Activated gamma-delta T cell treated with anti-CD3 and anti-CD28 coated beads, Interleukin-2, amount 50 U/mL, for 16 hours (primary cell): ENCODE results near the gene PPP1R15B.

Experiments used
- DNase-seq: peaks from one replicate; pipeline ENCODE4 v3.0.0-alpha.2; 2020; ENCODE audit warnings: low read depth

Gene PPP1R15B

DNA sequence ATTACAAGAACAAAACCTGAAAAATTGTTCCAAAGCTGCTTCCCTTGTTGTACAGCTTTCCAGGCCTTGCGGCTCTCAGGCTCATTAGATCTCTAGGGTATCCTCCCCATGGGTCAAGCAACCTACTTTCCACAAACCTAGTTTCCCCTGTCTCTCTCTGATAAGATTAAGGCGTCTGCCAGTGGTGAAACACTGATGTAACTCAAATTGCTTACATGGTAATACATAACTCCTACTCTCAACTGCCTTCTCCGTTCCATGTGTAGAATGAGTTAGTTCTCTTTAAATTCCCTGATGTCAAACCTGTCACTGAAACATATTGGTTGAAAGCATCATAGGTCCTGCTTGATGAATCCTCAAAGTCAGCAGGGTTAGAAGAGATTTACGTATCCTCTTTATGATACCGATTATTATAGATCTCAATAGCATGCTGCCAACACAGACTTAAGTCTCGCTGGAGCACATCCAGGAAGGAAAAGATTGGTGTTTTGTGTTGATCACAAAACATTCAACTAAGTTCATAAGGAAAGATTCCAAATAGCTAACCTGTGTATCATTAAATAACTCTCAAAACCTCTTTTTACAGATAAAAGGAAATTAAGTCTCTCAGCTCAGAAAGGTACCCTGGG lies 10.6 kb downstream of the PPP1R15B start:
- DNase-seq = no peak

DNA sequence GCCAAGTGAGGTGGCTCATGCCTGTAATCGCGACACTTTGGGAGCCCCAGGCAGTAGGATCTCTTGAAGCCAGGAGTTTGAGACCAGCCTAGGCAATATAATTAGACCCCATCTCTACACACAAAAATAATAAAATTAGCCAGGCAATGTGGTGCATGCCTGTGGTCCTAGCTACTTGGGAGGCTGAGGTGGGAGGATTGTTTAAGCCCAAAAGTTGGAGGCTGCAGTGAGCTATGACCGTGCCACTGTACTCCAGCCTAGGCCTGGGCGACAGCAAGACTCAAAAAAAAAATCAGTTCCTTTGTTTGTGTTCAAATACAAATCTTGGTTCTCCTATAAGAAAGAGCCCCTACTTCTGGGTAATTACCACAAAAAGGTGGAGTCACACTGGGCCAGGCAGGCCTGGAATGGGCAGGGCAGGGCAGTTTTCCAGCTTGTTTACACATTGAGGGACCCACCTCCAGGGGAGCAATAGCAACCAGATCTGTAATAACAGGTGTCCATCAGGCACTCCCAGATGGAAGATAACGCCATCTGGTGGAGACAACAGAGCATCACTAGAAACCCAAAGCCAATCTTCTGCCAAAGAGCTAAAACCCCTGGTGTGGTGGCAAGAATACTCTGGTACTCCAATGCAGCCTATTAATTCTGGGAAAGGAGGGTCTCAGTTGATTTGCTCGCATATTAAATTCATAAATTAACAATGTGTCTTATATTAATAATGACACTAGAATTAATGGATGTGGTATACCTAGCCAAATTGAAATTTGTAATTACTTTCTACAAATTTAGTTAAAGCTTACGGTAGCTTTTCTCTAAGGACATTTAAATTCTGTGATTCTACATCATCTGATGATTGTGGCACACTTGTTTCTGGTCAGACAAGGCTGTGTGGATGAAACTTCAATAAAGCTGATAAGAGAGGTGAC lies 13.2 kb downstream of the PPP1R15B start:
- peak; percentile 36 for DNase-seq

DNA sequence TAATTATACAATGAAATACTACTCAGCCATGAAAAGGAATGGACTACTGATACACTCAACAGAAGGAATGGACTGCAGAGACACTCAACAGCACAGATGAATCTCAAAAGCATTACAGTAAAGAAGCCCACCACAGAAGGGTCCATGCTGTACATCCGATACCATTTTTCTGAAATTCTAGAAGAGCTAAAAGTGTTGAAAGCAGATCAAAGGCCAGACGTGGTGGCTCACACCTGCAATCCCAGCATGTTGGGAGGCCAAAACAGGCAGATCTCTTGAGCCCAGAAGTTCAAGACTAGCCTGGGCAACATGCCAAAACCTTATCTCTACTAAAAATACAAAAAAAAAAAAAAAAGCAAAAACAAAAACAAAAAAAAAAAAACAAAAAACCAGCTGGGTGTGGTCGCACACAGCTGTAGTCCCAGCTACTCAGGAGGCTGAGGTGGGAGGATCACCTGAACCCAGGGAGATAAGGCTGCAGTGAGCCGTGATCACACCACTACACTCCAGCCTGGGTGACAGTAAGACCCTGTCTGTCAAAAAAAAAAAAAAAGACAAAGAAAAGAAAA lies 15.5 kb downstream of the PPP1R15B start:
- no peak for DNase-seq

DNA sequence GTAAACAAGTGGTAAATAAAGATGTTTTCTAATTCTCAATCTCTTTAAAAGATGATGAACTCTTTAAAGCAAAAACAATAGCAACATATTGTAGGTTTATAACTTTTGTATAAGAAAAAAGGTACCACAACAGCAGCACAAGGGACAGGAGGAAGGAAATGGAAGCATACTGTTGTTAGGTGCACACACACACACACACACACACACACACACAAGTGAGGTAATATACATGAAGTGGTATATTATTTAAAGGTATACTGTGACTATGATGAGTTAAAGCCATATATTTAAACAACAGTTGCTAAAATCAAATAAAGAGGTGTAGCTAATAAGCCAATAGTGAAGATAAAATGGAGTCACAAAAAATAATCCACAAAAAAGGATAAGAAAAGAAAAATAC lies 20.0 kb downstream of the PPP1R15B start:
- DNase-seq = no peak

DNA sequence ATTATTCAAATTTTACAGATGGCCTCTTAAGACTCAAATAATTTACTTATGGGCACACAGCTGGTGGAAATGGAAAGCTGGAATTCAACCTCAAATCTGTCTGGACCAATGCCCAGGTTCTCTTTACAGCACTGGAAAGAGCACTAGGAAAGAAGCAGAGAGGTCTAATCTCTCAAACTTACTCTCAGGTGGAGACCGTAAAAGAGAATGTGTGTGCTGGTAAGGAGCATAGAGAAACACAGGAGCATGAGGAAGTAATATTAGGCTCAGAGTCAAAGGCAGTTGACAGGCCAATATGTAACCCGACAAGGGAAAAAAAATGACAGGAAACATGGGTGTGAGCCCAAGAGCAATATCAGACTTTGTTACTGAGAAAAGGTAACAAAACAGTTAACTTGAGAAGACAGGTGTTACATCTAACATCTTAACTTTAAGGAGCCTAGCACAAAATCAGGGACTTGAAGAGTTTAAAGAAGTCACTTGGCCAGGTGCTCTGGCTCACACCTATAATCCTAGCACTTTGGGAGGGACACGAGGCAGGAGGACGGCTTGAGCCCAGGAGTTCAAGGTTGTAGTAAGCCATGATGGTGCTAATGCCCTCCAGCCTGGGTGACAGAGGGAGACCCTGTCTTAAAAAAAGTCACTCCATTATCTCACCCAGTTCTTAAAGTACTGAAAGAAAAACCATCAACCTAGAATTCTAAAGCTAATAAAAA lies 20.7 kb downstream of the PPP1R15B start:
- DNase-seq = no peak

DNA sequence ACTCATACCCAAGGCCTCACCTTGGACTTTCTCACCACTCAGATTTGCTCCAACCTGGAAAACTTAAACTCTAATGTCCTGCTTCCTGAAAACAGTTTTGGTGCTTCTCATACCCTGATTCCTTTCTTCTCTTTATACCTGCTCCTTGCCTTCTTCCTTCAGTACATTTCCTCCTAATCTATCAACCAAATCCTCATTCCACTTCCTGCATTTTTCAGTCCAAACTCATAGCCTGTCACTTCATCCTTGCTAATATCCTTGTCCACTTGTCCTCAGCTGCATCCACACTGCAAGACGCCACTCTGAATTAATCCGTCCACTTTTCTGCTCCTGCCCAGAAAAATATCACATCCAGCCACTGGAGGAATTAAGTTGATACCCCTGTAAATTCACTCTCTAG lies 25.9 kb downstream of the PPP1R15B start:
- no peak for DNase-seq

DNA sequence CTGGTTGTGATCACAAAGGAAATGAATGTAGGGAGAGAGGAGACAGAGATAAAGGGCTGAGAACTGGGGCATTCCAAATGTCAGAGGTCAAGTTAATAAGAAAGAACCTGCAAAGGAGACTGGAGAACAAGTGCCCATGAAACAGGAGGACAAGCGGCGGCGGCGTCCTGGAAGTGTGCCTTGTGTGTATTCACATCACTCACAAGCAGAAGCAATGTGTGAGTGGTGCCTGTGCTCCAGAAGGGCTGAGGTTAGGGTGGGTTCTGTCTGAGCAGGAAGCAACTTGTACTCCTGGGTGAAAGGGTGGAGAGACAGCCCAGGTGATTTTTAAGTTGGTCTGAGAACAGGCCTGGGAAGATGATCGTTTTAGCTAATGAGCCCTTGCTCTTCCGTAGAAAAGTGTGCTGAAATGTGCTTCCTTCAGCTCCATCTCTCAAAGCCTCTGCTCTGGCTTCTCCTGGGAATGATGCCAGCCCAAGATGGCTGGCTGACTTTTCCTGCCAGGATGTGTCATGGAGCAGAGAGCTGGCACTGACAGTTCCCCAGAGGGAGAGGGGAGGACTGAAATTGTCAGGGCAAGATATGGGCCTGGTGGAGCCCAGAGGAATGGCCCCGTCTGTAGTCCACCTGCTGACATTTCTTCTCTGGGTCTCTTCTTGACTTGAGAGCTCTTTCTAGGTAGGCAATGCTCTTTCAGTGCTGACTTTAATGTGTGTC lies 26.8 kb downstream of the PPP1R15B start:
- DNase-seq = no peak

DNA sequence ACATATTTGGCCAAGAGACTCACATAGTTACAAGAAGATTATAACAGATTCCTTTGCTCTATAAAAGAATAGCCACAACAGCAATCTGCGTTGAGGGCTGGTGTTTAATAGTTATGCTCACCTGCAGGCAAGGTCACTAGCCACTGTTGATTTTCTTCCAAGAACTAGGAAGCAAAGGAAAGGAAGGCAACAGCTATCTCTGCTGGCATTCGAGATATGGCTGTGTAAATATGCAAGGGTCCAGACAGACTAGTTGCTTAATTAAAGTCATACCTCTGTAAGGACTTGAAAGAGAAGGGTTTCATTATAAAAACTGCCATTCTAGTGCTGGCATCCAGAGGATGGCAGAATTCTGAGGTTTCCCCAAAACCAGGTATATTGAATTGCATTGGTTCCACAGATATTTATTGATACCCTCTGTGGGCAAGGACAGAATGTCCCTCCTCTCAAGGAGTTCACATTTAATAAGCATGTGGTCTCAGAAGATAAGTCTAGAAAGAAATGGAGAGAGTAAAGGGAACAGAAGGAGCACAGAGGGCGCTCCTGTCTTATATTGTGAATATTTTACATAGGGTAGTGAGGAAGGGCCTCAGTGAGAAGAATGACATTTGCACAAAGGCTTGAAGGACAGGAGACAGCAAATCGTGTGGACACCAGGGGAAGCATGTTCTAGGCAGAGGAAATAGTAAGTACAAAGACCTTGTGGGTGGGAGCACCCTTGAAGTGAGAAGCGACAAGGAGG lies 28.3 kb downstream of the PPP1R15B start:
- DNase-seq = no peak

DNA sequence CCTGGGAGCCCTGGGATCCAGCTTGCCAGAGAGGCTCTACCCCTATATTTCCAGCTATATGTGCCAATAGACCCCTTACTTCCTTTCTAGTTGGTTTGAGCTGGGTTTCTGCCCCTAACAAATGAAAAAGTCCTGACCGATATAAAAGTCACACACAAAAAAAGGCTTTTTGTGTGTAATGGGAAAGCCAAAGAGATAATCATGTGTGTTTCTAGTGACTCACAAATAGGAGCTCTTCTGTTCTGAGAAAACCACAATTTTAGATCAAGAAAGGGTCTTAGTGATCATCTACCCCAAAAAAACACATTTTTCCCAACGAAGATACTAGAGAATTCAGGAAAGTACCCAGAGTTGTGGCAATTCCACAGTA lies 28.9 kb downstream of the PPP1R15B start:
- DNase-seq = no peak

DNA sequence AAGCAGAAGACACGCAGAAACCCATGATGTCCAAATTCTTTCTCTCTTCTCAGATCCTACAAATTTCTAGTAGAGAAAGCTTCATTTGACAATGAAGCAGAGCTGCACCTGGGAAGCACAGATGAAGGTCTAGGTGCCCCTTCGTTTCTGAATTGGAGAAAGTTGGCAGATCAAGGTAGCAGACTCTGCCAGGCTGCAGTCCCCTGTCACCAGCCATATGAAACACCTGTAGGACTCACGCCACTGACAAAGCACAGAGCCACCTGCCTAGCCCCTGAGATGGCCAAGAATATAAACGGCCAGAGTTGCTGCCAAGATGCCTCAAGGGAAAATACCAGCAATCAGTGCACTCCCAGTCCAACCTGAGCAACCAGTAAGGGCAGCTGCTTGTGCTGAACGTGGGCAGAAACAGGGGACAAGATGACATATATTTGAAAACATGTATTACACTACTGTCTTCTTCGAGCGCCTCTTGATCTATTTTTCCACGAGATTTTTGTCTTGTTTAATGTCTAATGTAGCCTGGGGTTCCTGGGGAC lies 31.3 kb downstream of the PPP1R15B start:
- DNase-seq = no peak

DNA sequence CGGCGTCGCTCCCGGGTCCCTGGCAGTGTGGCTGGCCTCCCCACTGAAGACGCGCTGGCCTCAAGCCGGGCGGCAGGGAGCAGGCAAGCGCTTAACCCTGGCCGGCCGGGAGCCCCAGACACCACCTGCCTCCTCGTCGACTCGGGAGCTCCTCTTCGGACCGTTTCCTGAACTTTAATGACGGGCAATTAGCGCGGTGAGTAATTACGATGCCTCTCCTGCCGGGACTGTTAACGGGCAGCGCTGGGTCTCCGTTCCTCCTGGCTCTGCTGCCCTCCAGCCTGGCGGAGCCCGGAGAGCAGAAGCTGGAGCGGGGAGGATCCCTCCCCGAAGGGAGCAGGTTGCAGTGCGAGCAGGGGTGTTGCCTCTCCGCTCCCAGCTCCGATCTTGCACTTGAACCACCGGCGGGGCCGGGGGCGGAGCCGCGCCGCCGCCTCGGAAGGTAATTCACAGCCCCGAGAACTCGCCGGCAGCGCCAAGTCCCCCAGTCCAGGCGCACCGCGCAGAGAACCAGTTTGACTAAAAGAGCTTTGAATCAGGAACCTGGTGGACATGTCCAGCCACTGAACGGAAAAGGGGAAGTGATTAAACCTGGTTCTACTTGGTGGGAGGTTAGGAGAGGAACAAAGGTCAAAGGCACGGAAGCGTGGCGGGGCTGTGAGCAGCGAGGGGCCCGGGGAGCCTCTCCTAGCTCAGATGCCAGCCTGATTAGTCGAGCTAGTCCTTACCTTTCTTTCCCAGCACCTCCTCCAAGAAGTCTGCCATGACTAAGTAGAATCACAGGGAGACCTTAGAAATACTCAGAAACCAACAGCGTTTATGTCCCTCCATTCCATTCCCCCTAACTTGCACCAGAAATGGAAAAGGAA lies 33.6 kb downstream of the PPP1R15B start:
- DNase-seq = peak; percentile 30

DNA sequence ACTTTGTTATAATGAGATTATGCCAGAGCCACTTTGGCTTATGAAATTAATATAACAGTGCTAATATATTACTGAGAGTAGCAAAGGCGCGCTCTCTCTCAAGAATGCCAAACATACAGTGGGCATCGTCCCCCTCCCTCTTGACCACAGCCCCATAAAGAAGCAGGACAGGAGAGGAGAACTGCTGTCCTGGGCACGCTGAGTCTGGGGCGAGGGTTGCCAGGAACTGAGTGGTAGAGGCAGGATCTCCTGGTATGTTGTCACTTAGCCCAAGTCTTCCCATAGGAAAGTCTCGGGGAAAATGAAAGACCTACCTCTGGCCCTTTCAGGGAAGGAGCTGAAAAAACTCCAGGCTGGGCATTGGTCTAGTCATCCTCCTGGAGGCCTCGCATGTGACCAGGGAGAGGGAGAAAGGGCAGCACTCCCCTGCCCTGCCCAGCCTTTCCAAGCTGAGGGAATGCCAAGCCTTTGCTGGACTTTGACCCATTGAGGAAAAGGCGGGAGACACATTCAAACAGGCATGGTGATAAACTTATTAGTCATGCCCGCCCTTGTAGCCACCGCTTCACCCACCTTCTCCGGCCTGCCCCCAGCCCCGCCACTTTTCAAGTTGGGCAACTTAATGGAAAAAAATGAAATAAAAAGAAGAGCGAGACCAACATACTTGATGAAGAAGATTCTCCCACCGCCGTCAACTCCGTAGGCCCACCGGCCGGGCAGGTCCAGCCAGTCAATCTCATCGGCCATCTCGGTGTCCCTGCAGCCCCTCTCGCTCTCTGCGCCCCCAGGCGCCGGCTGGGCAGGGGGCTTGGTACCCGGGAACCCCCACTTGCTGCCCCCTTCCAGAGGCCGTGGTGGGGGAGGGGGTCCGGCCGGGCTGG lies 34.5 kb downstream of the PPP1R15B start:
- no peak for DNase-seq

DNA sequence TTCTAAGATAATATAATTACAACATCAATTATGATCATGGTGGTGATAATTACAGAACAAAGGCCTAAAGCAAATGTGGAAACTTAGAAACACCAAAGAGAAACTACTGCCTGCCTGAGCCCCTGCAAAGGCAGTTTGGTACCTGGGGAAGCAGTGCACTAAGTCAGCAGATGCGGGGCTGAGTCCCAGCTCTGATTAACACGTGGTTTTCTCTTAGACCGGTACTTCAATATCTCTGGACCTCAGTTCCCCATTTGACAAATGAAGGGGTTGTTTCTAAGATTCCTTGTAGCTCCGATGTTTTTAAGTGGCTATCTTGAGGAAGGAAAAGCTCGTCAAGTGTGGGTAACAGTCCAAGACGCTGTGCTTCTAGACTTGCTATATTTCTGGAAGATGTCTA lies 35.2 kb downstream of the PPP1R15B start:
- DNase-seq = no peak

DNA sequence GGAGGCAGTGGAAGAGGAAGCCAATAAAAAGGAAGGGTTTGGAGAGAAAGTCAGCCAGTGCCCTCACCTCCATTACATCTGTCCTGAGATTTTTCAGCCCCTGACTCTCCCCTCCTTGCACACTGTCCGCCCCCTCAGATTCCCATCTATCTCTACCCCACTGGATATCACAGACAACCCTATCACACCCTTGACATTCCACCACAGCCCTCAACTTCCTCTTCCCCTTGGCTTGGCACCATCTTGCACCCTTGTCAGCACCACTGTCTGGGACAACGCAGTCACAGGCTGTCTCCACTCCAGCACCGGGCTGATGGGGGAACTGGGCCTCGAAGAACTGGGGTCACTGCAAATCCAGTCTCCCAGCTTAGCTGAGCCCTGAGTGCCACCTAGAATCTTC lies 37.7 kb downstream of the PPP1R15B start:
- no peak for DNase-seq

DNA sequence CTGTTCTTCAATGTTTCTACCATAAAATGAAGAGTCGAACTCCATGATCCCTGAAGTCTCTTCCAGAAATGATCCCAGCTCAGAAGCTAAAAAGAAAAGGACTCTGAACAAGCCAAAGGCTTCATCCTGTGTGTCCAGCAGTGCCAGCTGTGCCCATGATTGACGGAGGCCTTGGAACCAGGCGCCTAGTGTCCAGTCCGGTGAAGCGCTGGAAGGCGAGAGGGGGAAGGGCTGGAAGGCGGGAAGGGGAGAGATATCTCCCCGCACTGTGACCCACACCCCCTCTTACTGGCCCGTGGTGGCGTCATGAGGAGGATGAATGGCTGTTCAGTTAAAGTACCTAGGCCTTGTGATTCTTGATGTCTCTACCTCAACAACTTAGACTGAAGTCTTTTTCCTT lies 41.4 kb downstream of the PPP1R15B start:
- no peak for DNase-seq

DNA sequence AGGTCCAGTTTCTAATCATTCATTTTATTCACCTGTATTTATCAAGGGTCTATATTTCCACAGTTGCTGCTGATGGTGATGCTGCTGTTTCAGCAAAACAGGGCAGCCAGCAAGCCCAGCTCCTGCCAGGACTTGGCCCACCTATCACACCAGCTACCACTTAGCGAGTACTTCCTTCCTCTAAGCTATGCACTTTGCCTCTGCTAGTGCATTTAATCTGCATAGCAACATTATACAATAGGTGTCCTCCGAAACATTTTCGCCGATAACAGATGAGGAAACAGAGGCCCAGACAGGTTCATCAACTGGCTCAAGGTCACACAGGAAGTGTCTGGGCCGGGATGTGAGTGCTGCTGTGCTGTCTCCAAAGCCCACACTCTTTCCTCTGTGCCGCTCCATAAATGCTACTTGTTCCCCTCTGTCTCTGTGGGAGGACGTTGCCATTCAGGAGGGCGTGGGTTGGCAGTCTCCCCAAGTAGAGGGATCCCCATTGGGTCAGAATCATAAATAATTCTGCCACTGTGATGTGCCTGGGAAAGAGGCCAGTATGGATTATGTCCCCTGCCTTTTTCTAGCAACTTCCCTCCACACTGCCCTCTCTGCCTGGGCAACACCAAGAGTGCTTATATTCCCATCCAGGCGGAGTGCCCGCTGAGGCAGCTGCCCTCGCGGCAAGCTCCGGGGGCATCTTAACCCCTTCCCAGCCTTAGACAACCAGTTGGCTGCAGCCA lies 42.5 kb downstream of the PPP1R15B start:
- DNase-seq = no peak

DNA sequence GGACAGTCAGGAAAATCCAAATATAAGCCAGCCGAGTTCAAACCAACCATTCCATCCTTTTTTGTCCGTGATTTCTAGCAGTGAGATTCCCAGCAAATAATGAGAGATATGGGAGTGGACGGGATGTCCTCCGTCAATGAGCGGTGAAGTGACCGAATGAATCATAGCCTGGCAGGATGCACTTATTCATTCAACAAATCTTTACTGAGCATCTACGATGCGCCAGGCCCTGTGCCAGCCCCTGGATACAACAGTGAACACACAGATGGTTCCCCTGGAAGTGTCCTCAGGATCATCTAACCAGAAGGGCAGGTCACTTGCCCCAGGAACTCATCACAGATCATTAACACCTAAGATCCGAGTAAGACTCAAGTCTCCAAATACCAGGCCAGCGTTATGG lies 43.7 kb downstream of the PPP1R15B start:
- no peak for DNase-seq

DNA sequence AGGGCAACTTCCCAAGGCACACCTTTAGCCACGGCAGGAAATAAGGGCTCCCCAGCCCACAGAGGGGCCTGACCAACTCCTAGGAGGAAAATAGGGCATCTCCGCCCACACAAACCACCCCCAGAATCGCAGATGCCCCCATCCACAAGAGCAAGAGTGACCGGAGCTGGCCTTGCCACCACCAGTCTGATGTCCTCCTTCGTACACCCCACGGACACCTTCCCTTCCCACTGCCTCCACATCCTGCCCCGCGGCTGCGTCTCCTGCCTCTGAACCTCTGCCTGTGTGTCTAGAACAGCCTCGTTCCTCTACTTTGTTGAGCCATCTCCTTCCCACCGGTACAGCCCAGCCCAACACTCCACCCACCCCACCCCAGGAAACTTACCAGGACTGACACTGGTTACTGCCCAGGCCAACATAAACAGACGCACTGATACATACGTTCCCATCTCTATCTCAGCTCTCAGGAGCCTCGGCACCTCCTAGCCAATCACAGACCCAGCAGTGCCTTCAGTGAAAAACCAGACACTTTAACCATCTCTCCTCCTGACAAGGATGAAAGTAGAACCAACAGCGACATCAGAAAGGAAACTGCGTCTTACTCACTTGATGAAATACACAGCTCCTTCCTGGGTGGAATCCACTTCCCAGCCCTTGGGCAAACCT lies 44.3 kb downstream of the PPP1R15B start:
- no peak for DNase-seq
